NOMO-1 (cell line): ENCODE measurements around the gene NDFIP2.

Experiments used
- DNase-seq, 2 experiments: peaks; one replicate each; lab custom pipeline; 2025; ENCODE audit not compliant: unreplicated experiment in 2 of 2; lab: John Stamatoyannopoulos, UW

The NDFIP2 gene

GRCh38 chr13:79492313-79492798, 11.4 kb downstream of the NDFIP2 start:
- DNase-seq = no peak

- DNase-seq = no peak
These were observed 12.1 kb downstream of the NDFIP2 start for GRCh38 chr13:79492918-79493594.

- DNase-seq = no peak
These were observed 15.2 kb downstream of the NDFIP2 start for GRCh38 chr13:79496188-79496587.

GRCh38 chr13:79497064-79497463, 16.1 kb downstream of the NDFIP2 start:
- no peak for DNase-seq

- DNase-seq = no peak
These were observed 16.9 kb downstream of the NDFIP2 start for GRCh38 chr13:79497852-79498251.

GRCh38 chr13:79500829-79501228, 19.9 kb downstream of the NDFIP2 start:
- DNase-seq = no peak

- DNase-seq = no peak
These were observed 20.7 kb downstream of the NDFIP2 start for GRCh38 chr13:79501538-79502232.

GRCh38 chr13:79502859-79503468, 22.0 kb downstream of the NDFIP2 start:
- DNase-seq = no peak

GRCh38 chr13:79503473-79504017, 22.6 kb downstream of the NDFIP2 start:
- DNase-seq = no peak

GRCh38 chr13:79508224-79508961, 27.4 kb downstream of the NDFIP2 start:
- no peak for DNase-seq

GRCh38 chr13:79511611-79512010, 30.7 kb downstream of the NDFIP2 start:
- DNase-seq = no peak

GRCh38 chr13:79512950-79513349, 32.0 kb downstream of the NDFIP2 start:
- DNase-seq = no peak

- no peak for DNase-seq
These were observed 35.6 kb downstream of the NDFIP2 start for GRCh38 chr13:79516595-79516994.

GRCh38 chr13:79519255-79519654, 38.3 kb downstream of the NDFIP2 start:
- DNase-seq = no peak

- DNase-seq = no peak
These were observed 41.6 kb downstream of the NDFIP2 start for GRCh38 chr13:79522583-79522982.

- DNase-seq = peak in 1 of 2 experiments; percentile 58
These were observed 44.3 kb downstream of the NDFIP2 start for GRCh38 chr13:79525064-79525857.

GRCh38 chr13:79527698-79528097, 46.7 kb downstream of the NDFIP2 start:
- no peak for DNase-seq

- DNase-seq = no peak
These were observed 47.4 kb downstream of the NDFIP2 start for GRCh38 chr13:79528356-79528755.

GRCh38 chr13:79528759-79529191, 47.8 kb downstream of the NDFIP2 start:
- DNase-seq = no peak

- no peak for DNase-seq
These were observed 48.9 kb downstream of the NDFIP2 start for GRCh38 chr13:79529817-79530216.
